Activated CD4-positive, alpha-beta memory T cell treated with anti-CD3 and anti-CD28 coated beads for 36 hours (primary cell): Measurements from ENCODE around the gene OARD1. TPM values are rescaled to one million over a fixed set of nuclear protein-coding genes. Genes with fewer than 3 reads are reported as not detected.

ENCODE experiments used
- CTCF ChIA-PET: fragments of 350-600 bp; sonication (Branson Sonifier 250); formaldehyde crosslinking; loops from one replicate; lab custom pipeline; 2021; ENCODE audit warnings: antibody characterized with exemption, inconsistent platforms; lab: Charles Lee
- POLR2A ChIA-PET: fragments of 350-600 bp; sonication (Branson Sonifier 250); formaldehyde crosslinking; loops from one replicate; lab custom pipeline; 2021; ENCODE audit warnings: antibody characterized with exemption; lab: Charles Lee
- DNase-seq: peaks from one replicate; pipeline ENCODE4 v3.0.0-alpha.2; 2020
- H3K27ac Mint-ChIP-seq: one replicate; pipeline ENCODE4 v1.8.0; 2021; ENCODE audit warnings: mixed read lengths
- H3K27me3 Mint-ChIP-seq: one replicate; pipeline ENCODE4 v1.8.0; 2021; ENCODE audit warnings: mixed read lengths
- H3K36me3 Mint-ChIP-seq: one replicate; pipeline ENCODE4 v1.8.0; 2021; ENCODE audit warnings: mixed read lengths
- H3K4me1 Mint-ChIP-seq: one replicate; pipeline ENCODE4 v1.8.0; 2021; ENCODE audit warnings: low read depth, mixed read lengths
- H3K4me3 Mint-ChIP-seq: one replicate; pipeline ENCODE4 v1.8.0; 2021; ENCODE audit warnings: mild to moderate bottlenecking, mixed read lengths
- H3K9me3 Mint-ChIP-seq: one replicate; pipeline ENCODE4 v1.8.0; 2021; ENCODE audit warnings: mixed read lengths
- intact Hi-C: fragments of 100-400 bp; cut with micrococcal nuclease; formaldehyde crosslinking; loops from one replicate; pipeline ENCODE4 v1.15.1; 2023
- total RNA-seq, 2 experiments: library from RNA; stranded (reverse); gene quantifications; one replicate each; pipeline ENCODE4 v1.2.3, GENCODE V29; 2021

OARD1 gene
- total RNA-seq, 2 experiments from 2014 or later = 40.5 to 42.9 TPM

DNA sequence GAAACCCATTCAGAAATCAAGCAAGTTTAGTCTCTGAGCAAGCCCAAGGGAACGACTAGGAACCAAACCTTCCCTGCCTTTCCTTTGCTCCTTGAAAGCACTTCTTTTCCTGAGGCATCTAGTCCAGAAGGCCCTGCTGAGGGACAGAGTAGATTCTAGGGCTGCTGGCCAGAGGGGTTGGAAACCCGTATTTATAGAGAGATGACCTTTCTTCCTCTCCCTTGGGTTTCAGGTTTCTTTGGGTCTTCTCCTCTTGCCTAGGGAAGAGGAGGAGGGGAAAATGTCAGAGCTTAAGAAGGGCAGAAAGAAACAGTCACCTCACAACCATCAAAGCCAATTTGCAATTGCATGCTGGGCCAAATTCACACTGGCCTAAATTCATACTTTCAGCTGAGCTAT lies 13.4 kb downstream of the OARD1 start:
- Mint-ChIP-seq H3K27ac (no peak overlapping the region), H3K9me3 (no peaks in the 10 kb centered on the region), H3K27me3 (no peaks in the 10 kb centered on the region), H3K36me3 (peaks cover 13% of the 10 kb centered on the region), H3K4me3 (no peak overlapping the region), H3K4me1 (no peaks in the 10 kb centered on the region)
- POLR2A ChIA-PET = interaction anchor here (1.1 kb wide), 1 partner anchor 23 kb away, joined by 4 read pairs; no protein-coding TSS in a partner anchor
- CTCF ChIA-PET = interaction anchor here (0.8 to 1.9 kb wide), 3 partner anchors 13 to 365 kb away, joined by 3 to 5 read pairs (median 3); no protein-coding TSS in a partner anchor
- intact Hi-C loops = no loop called here
- no peak for DNase-seq

DNA sequence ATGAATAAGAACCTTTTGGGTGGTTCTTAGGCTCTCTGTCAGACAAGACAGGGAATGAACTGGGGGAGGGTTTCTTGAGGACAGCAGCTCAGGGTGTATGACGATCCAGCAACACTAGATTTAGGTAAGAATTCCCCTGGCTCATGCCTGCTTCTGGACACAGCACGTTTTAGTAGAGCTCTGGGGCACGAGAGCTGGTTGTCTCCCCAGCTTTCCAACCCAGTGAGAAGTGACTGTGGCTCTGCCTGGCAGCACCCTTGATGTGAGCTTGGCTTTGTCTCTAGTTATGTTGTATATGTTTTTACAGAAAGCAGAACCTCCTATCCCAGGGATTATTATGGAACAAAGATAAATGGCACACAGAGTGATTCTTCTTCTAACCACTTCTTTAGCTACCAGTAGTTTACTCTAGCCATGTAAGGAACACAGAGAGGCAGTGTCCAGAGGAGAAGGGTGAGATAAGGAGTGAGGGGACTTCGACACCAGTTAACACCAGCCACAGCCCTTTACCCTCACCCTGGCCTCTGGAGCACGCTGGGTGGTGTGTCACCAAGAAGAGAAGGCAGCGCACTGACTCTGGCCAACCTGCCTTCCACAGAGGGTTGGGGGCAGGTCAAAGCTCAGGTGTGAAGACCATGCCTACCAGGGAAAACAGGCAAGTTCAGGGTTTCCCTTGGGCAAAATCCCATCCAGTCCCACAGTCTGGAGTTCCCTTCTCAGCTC lies 15.2 kb downstream of the OARD1 start:
- ChIA-PET POLR2A (no interaction called here), CTCF (interaction anchor here (1.1 to 4.2 kb wide), 4 partner anchors 11 to 125 kb away, joined by 3 to 24 read pairs (median 5); no protein-coding TSS in a partner anchor)
- Mint-ChIP-seq H3K4me3 (no peak overlapping the region), H3K9me3 (no peaks in the 10 kb centered on the region), H3K27me3 (no peaks in the 10 kb centered on the region), H3K36me3 (peaks cover 10% of the 10 kb centered on the region), H3K4me1 (peaks cover 10% of the 10 kb centered on the region), H3K27ac (no peak overlapping the region)
- no peak for DNase-seq
- intact Hi-C loops = no loop called here

DNA sequence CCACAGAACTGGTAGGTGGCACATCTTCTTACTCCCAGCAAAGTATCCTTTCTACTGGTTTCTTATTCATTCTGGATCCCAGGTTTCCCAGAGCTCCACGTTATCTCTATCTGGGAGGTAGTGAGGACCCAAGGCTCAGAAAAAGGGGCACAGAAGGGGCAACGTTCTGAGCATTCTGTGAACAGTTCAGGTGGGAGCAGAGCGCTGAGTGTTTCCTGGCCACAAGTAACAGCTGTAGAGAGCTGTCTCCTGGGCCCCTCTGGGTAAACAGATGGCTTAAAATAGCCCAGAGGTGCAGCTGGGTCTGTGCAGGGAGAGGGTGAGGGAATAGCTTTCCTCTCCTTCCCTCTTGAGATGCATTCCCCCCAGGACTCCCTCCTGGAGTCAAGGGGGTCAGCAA lies 17.0 kb downstream of the OARD1 start:
- CTCF ChIA-PET = interaction anchor here (0.8 to 4.2 kb wide), 4 partner anchors 16 to 251 kb away, joined by 3 to 24 read pairs (median 4); partner anchors contain the start of gene UNC5CL
- Mint-ChIP-seq H3K27ac (no peak overlapping the region), H3K27me3 (no peaks in the 10 kb centered on the region), H3K4me1 (peaks cover 13% of the 10 kb centered on the region), H3K4me3 (no peak overlapping the region), H3K9me3 (no peaks in the 10 kb centered on the region), H3K36me3 (peaks cover 15% of the 10 kb centered on the region)
- POLR2A ChIA-PET = no interaction called here
- intact Hi-C loops = no loop called here
- DNase-seq = no peak

DNA sequence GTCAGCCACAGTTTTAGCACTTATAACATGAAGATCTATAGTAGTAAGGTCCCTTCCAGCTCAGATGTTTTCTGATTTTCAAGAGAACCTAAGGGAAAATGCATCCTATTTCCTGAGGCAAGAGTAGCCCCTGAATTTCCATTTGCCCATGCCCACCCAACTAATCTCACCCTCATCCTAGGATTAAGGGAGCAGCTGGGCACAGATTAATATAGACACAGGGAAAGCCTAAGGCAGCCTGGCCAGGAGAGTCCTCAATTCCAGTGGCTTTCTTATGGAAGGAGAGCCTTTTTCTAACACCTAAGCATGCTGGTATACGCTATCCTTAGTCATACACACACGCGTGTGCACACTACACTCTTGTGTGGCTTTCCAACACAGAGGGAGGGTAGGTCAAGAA lies 17.6 kb downstream of the OARD1 start:
- CTCF ChIA-PET = interaction anchor here (1.3 to 4.2 kb wide), 3 partner anchors 17 to 252 kb away, joined by 3 to 24 read pairs (median 4); no protein-coding TSS in a partner anchor
- Mint-ChIP-seq H3K4me3 (no peak overlapping the region), H3K27ac (no peak overlapping the region), H3K27me3 (no peaks in the 10 kb centered on the region), H3K4me1 (peaks cover 13% of the 10 kb centered on the region), H3K9me3 (no peaks in the 10 kb centered on the region), H3K36me3 (peaks cover 13% of the 10 kb centered on the region)
- POLR2A ChIA-PET = no interaction called here
- intact Hi-C loops = no loop called here
- DNase-seq = no peak

DNA sequence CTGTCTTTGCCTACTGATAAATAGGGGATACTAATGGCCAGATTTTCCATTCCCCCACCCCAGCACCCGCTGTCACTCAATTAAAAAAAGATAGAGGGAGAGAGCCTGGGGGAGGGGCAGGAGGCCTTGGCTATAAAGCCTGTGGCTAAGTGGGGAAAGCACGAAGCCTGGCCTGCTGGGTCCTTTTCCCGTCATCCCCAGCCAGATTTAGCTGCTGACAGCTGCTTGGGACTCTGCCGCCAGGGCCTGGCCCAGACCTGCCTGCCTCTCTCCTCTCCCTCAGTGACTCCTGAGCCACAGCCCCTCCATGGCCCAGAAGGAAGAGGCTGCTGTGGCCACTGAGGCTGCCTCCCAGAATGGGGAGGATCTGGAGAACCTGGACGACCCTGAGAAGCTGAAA lies 19.1 kb downstream of the OARD1 start, which contains the start of gene APOBEC2:
TSS of gene APOBEC2 (plus strand) at position 162 of the 400 bp plus-strand sequence. CDS start at position 308, 146 bp downstream.
- ChIA-PET CTCF (interaction anchor here (1.0 to 1.8 kb wide), 2 partner anchors 14 to 25 kb away, joined by 4 to 7 read pairs; partner anchors contain the start of gene UNC5CL), POLR2A (no interaction called here)
- peaks cover 15% of the 10 kb centered on the region for H3K36me3 Mint-ChIP-seq
- H3K27me3 Mint-ChIP-seq = no peaks in the 10 kb centered on the region
- intact Hi-C loops = no loop called here
- no peak within 1 kb of the TSS for H3K4me3 Mint-ChIP-seq
- no peak within 1 kb of the TSS for H3K27ac Mint-ChIP-seq
- H3K4me1 Mint-ChIP-seq = peaks cover 13% of the 10 kb centered on the region
- no peak for DNase-seq
- H3K9me3 Mint-ChIP-seq = no peaks in the 10 kb centered on the region

DNA sequence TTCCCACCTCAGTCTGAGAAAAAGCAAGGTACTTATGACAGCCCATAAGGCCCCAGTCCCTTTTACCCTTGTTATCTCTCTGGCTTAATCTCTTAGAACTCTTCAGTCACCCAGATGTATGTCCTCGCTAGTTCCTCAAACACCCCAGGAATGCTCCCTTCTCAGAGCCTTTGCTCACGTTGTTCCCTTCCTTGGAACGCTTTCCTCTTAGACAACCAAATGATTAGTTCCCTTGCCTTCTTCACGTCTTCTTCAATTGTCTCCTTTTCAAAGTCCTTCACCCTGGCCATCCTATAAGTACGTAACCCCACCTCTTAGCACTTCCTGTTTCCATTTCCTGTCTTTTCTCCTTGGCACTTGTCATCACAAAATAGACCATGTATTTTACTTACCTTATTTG lies 20.3 kb downstream of the OARD1 start:
- no peak for DNase-seq
- Mint-ChIP-seq H3K4me1 (peaks cover 13% of the 10 kb centered on the region), H3K9me3 (no peaks in the 10 kb centered on the region), H3K36me3 (peaks cover 14% of the 10 kb centered on the region), H3K27ac (no peak overlapping the region), H3K4me3 (no peak overlapping the region), H3K27me3 (no peaks in the 10 kb centered on the region)
- intact Hi-C loops = no loop called here
- POLR2A ChIA-PET = no interaction called here
- CTCF ChIA-PET = interaction anchor here (1.3 to 1.8 kb wide), 2 partner anchors 12 to 24 kb away, joined by 3 to 7 read pairs; partner anchors contain the start of gene UNC5CL

DNA sequence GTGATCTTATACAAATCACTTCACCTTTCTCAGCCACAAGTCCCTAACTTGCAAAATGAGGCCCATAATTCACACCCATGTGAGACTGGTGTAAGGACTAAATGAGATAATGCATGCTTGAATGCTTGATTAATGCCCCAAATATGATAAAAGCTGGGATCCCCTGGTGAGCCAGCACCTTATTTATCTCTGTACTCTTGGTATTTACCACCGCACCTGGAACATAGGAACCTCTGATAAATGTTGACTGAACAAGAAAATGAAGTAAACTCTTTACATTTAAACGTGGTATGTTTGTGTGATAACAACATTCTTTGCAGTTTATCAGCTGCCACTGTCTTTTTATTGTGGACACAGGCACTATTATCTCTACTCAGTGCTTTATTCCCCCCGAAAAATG lies 21.6 kb downstream of the OARD1 start:
- no peaks in the 10 kb centered on the region for H3K9me3 Mint-ChIP-seq
- no peak overlapping the region for H3K27ac Mint-ChIP-seq
- no peaks in the 10 kb centered on the region for H3K27me3 Mint-ChIP-seq
- peaks cover 13% of the 10 kb centered on the region for H3K4me1 Mint-ChIP-seq
- no peak for DNase-seq
- H3K4me3 Mint-ChIP-seq = no peak overlapping the region
- intact Hi-C loops = no loop called here
- peaks cover 13% of the 10 kb centered on the region for H3K36me3 Mint-ChIP-seq
- POLR2A ChIA-PET = no interaction called here
- CTCF ChIA-PET = interaction anchor here (0.9 to 2.8 kb wide), 3 partner anchors 11 to 22 kb away, joined by 3 to 14 read pairs (median 11); partner anchors contain the start of gene UNC5CL

DNA sequence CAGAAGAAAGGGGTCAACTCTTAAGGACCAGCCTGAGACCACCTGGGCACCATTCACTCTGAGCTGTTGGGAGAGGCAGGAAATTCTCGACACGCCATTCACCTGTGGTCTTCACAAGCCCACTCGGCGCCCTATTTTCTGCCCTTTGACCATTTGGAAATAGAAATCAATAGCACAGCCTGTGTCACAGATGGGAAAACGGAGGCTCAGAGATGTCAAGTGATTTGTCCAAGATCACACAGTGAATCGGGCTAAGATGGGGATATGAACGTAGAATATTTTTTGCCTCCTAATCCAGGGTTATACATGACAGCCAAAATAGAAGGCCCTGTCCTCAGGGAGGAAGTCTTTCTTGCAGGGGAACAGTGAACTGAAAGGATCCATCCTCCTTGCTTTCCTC lies 22.2 kb downstream of the OARD1 start:
- Mint-ChIP-seq H3K4me1 (peaks cover 13% of the 10 kb centered on the region), H3K27me3 (no peaks in the 10 kb centered on the region), H3K36me3 (peaks cover 13% of the 10 kb centered on the region), H3K27ac (no peak overlapping the region), H3K9me3 (no peaks in the 10 kb centered on the region), H3K4me3 (no peak overlapping the region)
- POLR2A ChIA-PET = no interaction called here
- intact Hi-C loops = no loop called here
- CTCF ChIA-PET = interaction anchor here (0.9 to 2.8 kb wide), 4 partner anchors 10 to 22 kb away, joined by 3 to 14 read pairs (median 8); partner anchors contain the start of gene UNC5CL
- no peak for DNase-seq

DNA sequence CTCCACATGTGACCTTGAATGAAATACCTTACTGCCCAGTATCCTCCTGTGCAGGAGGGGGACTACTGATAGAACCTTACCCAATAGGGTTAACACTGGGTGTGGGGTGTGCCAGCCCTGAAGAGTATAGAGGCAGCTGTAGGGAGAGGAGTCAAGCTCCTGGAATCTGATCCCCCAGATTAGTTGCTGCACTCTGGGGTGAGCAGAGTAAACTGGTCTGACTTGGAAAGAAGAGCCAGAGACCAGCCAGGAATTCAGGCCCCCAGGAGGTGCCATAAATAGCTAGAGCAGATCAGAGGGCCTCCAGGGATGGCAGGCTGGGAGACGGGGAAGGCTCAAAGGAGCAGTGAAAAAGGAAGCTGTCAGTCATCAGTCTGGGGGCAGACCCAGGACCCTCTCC lies 22.6 kb downstream of the OARD1 start:
- DNase-seq = no peak
- intact Hi-C loops = no loop called here
- Mint-ChIP-seq H3K27ac (no peak overlapping the region), H3K4me1 (peaks cover 13% of the 10 kb centered on the region), H3K27me3 (no peaks in the 10 kb centered on the region), H3K4me3 (no peak overlapping the region), H3K9me3 (no peaks in the 10 kb centered on the region), H3K36me3 (peaks cover 11% of the 10 kb centered on the region)
- ChIA-PET POLR2A (no interaction called here), CTCF (interaction anchor here (2.1 to 2.8 kb wide), 3 partner anchors 10 to 21 kb away, joined by 5 to 14 read pairs (median 11); partner anchors contain the start of gene UNC5CL)

DNA sequence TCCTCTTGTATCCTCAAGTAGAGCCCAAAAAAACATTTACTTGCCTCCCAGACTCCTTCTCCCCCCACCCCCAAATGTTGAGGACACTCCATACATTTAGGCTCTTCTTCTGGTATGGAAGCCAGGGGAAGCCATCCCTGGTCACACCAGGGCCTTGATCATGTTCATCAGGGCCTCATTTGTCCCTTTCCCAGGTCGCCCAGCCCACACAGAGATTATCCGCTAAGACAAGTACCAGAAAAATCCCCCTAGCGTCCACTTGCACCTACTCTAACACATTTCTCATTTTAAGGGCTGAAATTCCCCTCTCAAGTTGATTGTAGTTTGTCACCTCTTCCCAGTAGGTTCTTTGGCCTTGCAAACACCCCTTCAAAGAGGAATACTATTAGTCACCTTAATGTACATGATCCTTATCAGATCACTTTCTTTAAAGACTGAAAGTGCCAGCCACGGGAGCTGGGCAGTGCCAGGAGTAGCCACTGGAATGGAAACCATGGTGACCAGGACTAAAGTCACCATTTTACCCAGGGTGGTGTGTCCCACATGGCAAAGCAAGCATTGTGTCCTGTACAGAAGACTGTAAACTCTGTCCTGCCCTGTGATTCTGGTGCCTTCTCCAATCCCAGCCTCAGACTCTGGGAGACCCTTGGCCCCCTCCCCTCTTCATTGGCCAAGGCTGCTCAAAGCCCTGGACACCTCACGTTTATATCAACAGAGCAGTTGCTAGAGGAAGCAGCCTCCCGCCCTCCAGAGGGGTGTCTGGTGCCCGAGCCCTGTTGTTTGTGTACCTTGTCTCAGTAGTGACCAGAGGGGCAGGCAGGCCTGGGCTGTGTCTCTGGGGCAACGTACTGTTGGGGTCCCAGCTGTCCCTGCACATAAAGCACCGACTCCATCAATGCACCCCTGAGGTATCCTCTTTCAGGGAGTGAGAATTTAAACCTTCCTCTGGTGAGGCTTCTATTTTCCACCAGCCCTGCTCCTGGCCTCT lies 24.1 kb downstream of the OARD1 start:
- DNase-seq = no peak
- Mint-ChIP-seq H3K4me1 (peaks cover 13% of the 10 kb centered on the region), H3K27ac (no peak overlapping the region), H3K27me3 (no peaks in the 10 kb centered on the region), H3K36me3 (peaks cover 11% of the 10 kb centered on the region), H3K9me3 (no peaks in the 10 kb centered on the region), H3K4me3 (no peak overlapping the region)
- POLR2A ChIA-PET = no interaction called here
- CTCF ChIA-PET = interaction anchor here (2.0 to 2.8 kb wide), 3 partner anchors 8 to 20 kb away, joined by 5 to 14 read pairs (median 10); partner anchors contain the start of gene UNC5CL
- intact Hi-C loops = no loop called here

DNA sequence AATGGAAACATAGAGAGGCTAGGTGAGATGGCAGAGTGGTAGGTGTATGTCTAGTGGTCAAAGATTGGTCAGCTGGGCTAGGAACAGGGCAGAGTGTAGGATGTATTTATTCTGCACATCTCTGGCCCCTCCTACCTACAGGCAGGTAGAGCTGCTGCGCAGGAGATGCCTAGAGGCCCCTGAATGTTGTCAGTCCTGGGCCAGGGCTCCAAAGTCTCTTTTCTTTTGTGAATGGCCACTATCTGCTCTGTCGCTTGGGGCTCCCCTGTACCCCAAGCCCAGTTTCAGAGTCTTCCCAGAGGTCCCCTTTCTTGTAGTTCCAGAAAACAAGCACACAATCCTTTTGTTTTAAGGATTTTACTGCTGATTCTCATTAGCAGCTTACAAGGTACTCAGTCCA lies 24.9 kb downstream of the OARD1 start:
- Mint-ChIP-seq H3K27me3 (no peaks in the 10 kb centered on the region), H3K27ac (no peak overlapping the region), H3K9me3 (no peaks in the 10 kb centered on the region), H3K36me3 (peaks cover 11% of the 10 kb centered on the region), H3K4me1 (peaks cover 7% of the 10 kb centered on the region), H3K4me3 (no peak overlapping the region)
- ChIA-PET CTCF (interaction anchor here (2.0 kb wide), 1 partner anchor 19 kb away, joined by 10 read pairs; no protein-coding TSS in a partner anchor), POLR2A (no interaction called here)
- intact Hi-C loops = no loop called here
- DNase-seq = no peak
